OCI-LY1 (cell line): ENCODE results near the gene NOTCH1.

Experiments
- H2AFZ ChIP-seq: fragments of 200-600 bp; sonication (generic), shearing (Covaris generic); 2 replicates; pipeline ENCODE4 v1.6.0; 2014; ENCODE audit warnings: antibody characterized with exemption, mild to moderate bottlenecking, low read length
- H3F3A ChIP-seq: fragments of 200-600 bp; sonication (generic), shearing (Covaris generic); 2 replicates; pipeline ENCODE4 v1.6.0; 2014; ENCODE audit warnings: mild to moderate bottlenecking, antibody characterized with exemption, low read length, moderate library complexity; ENCODE audit not compliant: insufficient read depth
- H3K27ac ChIP-seq: fragments of 200-600 bp; sonication (generic); 2 replicates; pipeline ENCODE4 v1.5.1; 2014; ENCODE audit warnings: low read length, mixed run types, mild to moderate bottlenecking, low read depth; ENCODE audit not compliant: poor library complexity, severe bottlenecking
- H3K27me3 ChIP-seq: fragments of 200-600 bp; sonication (generic); 2 replicates; pipeline ENCODE4 v1.6.0; 2014; ENCODE audit warnings: antibody characterized with exemption, mild to moderate bottlenecking, low read length, moderate library complexity; ENCODE audit not compliant: insufficient read depth
- H3K36me3 ChIP-seq: fragments of 200-600 bp; sonication (generic); 2 replicates; pipeline ENCODE4 v1.6.1; 2014; ENCODE audit warnings: mild to moderate bottlenecking, antibody characterized with exemption, low read length, moderate library complexity, mixed read lengths; ENCODE audit not compliant: insufficient read depth
- H3K4me1 ChIP-seq: fragments of 200-600 bp; sonication (generic); 2 replicates; pipeline ENCODE4 v1.5.1; 2014; ENCODE audit warnings: mild to moderate bottlenecking, low read length, moderate library complexity; ENCODE audit not compliant: insufficient read depth, severe bottlenecking
- H3K4me2 ChIP-seq: fragments of 200-600 bp; sonication (generic), shearing (Covaris generic); 2 replicates; pipeline ENCODE4 v1.6.1; 2014; ENCODE audit warnings: low read length
- H3K4me3 ChIP-seq: fragments of 200-600 bp; sonication (generic); 2 replicates; pipeline ENCODE4 v1.5.1; 2014; ENCODE audit warnings: low read length, low read depth, mild to moderate bottlenecking, mixed read lengths; ENCODE audit not compliant: poor library complexity, severe bottlenecking
- H3K79me2 ChIP-seq: fragments of 200-600 bp; shearing (Covaris generic); 2 replicates; pipeline ENCODE4 v1.6.1; 2016; ENCODE audit warnings: mixed run types, low read length, mixed read lengths; ENCODE audit not compliant: insufficient read depth
- H3K9ac ChIP-seq: fragments of 200-600 bp; sonication (generic), shearing (Covaris generic); 2 replicates; pipeline ENCODE4 v1.6.1; 2014; ENCODE audit warnings: mild to moderate bottlenecking, low read length, mixed read lengths
- H3K9me2 ChIP-seq: fragments of 200-600 bp; sonication (generic), shearing (Covaris generic); 2 replicates; pipeline ENCODE4 v1.6.1; 2014; ENCODE audit warnings: low read depth, mild to moderate bottlenecking, low read length, mixed read lengths
- H3K9me3 ChIP-seq: fragments of 200-600 bp; shearing (Covaris generic); 2 replicates; pipeline ENCODE4 v1.6.1; 2014; ENCODE audit warnings: low read length, mixed read lengths
- H4K20me1 ChIP-seq: fragments of 200-600 bp; sonication (generic), shearing (Covaris generic); 2 replicates; pipeline ENCODE4 v1.6.0; 2016; ENCODE audit warnings: mild to moderate bottlenecking, low read length; ENCODE audit not compliant: insufficient read depth
- EZH2 ChIP-seq: fragments of 200-600 bp; sonication (generic), shearing (Covaris generic); IDR thresholded peaks from 2 replicates; pipeline ENCODE4 v1.8.0; 2017; ENCODE audit warnings: borderline replicate concordance, mixed run types, mild to moderate bottlenecking, antibody characterized with exemption, low read length, moderate library complexity, mixed read lengths
- TF ChIP-seq, protein P1 (sequence below): fragments of 200-600 bp; sonication (generic), shearing (Covaris generic); IDR thresholded peaks from 2 replicates; pipeline ENCODE4 v1.5.1; 2017; ENCODE audit warnings: mild to moderate bottlenecking, antibody characterized with exemption, low read length, moderate library complexity, mixed read lengths

NOTCH1 gene

DNA sequence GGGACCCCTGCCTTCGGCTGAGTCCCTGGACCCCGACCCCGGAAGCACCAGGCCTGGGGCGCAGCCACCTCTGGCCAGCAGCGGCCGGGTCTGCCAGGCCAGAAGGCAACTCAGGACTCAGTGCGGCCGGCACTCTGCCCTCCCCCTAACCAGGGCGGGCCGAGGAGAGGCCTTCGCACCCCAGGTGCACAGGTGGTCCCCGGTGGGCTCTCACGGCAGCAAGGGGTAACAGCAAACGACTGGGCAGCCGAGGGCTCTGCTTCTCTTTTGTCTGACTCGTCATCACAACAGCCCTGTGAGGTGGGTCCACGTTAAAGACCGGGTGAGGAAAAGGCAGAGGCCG lies 20.7 kb upstream of the NOTCH1 start:
- H4K20me1 ChIP-seq: no peaks in the 10 kb centered on the region
- H2AFZ ChIP-seq: no peak overlapping the region
- H3F3A ChIP-seq: no peaks in the 10 kb centered on the region
- H3K9me3 ChIP-seq: no peaks in the 10 kb centered on the region
- H3K4me1 ChIP-seq: no peaks in the 10 kb centered on the region
- no peaks in the 10 kb centered on the region for H3K36me3 ChIP-seq
- H3K4me2 ChIP-seq: no peak overlapping the region
- no peak overlapping the region for H3K27ac ChIP-seq
- H3K9me2 ChIP-seq: no peaks in the 10 kb centered on the region
- no peaks in the 10 kb centered on the region for H3K79me2 ChIP-seq
- H3K4me3 ChIP-seq: no peak overlapping the region
- TF ChIP-seq EZH2: no peak
- TF ChIP-seq, protein P1, sequence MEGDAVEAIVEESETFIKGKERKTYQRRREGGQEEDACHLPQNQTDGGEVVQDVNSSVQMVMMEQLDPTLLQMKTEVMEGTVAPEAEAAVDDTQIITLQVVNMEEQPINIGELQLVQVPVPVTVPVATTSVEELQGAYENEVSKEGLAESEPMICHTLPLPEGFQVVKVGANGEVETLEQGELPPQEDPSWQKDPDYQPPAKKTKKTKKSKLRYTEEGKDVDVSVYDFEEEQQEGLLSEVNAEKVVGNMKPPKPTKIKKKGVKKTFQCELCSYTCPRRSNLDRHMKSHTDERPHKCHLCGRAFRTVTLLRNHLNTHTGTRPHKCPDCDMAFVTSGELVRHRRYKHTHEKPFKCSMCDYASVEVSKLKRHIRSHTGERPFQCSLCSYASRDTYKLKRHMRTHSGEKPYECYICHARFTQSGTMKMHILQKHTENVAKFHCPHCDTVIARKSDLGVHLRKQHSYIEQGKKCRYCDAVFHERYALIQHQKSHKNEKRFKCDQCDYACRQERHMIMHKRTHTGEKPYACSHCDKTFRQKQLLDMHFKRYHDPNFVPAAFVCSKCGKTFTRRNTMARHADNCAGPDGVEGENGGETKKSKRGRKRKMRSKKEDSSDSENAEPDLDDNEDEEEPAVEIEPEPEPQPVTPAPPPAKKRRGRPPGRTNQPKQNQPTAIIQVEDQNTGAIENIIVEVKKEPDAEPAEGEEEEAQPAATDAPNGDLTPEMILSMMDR: no peak
- peaks cover 21% of the 10 kb centered on the region; the same call in 1 of the 2 replicates for H3K27me3 ChIP-seq
- H3K9ac ChIP-seq: no peak overlapping the region

DNA sequence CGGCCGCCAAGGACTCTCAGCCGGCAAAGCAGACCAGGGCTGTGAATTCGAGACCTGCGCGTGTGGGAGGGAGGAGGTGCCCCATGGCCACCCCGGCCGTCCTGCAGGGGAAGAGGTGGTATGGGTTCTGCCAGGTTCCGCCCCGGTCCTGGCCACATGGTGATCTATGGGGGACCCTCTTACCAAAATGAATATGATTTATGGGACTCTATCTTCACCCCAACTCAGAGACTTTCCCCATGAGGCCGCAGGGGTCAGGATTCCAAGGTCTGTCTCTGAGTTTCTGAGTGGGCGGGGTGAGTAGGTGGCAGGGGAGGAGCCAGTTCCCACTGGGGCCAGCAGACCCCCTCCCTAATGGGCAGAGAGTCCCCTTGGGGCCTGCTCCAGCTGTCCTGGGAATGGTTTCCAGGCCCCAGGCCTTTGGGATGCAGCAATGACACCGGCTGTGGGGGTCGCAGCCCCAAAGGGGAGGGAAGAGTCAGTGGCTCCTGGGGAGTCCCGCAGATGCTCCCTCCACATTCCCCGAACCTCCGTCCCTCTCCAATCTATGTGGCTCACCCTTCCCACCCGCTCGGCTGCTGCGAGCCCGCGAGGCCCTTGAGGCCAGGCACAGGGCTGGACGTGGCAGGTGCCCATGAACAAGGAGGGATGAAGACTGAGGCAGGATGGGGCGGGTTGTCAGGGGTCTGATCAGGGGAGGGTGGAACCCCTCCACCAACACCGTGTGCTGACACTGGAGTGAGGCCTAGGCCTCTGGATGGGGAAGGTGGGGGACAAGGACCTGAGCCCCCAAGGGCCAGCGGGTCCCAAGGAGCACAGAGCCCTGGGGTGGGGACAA lies 20.1 kb upstream of the NOTCH1 start:
- no peaks in the 10 kb centered on the region for H3K9me3 ChIP-seq
- TF ChIP-seq EZH2: no peak
- TF ChIP-seq, protein P1: no peak
- no peaks in the 10 kb centered on the region for H3K4me1 ChIP-seq
- H3K79me2 ChIP-seq: no peaks in the 10 kb centered on the region
- no peak overlapping the region for H3K9ac ChIP-seq
- no peaks in the 10 kb centered on the region for H3K36me3 ChIP-seq
- no peaks in the 10 kb centered on the region for H3K9me2 ChIP-seq
- no peak overlapping the region for H3K4me2 ChIP-seq
- H3F3A ChIP-seq: no peaks in the 10 kb centered on the region
- H2AFZ ChIP-seq: no peak overlapping the region
- H3K27me3 ChIP-seq: peaks cover 22% of the 10 kb centered on the region; the same call in 1 of the 2 replicates
- no peak overlapping the region for H3K4me3 ChIP-seq
- H4K20me1 ChIP-seq: no peaks in the 10 kb centered on the region
- no peak overlapping the region for H3K27ac ChIP-seq

DNA sequence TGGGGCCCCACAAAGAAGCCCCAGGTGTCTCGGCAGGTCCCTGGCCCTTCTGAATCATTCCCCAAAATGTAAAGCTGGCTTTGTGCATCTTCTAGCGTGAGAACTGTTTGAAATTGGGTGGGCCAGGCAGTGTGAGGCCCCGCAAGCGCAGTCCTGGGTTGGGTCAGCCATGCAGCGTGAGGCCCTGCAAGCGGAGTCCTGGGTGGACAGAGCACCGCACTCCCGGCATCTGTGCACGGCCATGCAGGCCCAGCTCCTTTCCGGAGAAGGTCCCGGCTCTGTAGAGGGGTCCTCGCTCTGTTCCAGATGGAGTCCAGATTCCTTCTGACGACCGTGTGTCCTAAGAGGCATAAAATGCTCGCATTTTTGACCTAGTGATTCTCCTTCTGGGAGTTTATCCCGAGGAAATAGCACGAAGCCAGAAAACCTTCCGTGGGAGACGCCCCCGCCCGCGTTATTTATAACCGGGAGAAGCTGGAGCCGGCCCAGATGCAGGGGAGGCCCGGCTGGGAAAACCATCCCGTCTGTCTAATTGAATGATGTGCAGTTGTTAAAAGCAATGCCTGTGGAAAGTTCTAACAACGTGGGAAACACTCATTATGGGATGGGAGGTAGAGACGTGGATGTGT lies 19.4 kb upstream of the NOTCH1 start:
- Histone ChIP-seq H3K9ac (no peak overlapping the region), H3K4me1 (no peaks in the 10 kb centered on the region), H3F3A (no peaks in the 10 kb centered on the region), H3K27ac (no peak overlapping the region), H3K36me3 (no peaks in the 10 kb centered on the region), H3K9me3 (no peaks in the 10 kb centered on the region), H3K4me2 (no peak overlapping the region), H3K4me3 (no peak overlapping the region), H3K27me3 (peaks cover 22% of the 10 kb centered on the region; the same call in 1 of the 2 replicates), H3K9me2 (no peaks in the 10 kb centered on the region), H2AFZ (no peak overlapping the region), H3K79me2 (no peaks in the 10 kb centered on the region), H4K20me1 (no peaks in the 10 kb centered on the region)
- TF ChIP-seq, protein P1: no peak
- no peak for TF ChIP-seq EZH2
